HFF-Myc (cell line): Measurements from ENCODE around the gene PREB.

Source experiments
- DNase-seq: peaks from one replicate; pipeline ENCODE4 v3.0.0-alpha.2; 2011; ENCODE audit warnings: low read depth; ENCODE audit errors: extremely low read depth
- H3K4me3 ChIP-seq: replicated peaks from 2 replicates; pipeline ENCODE4 v1.5.1; 2011; ENCODE audit warnings: low read depth, mild to moderate bottlenecking, control low read depth, low read length
- CTCF ChIP-seq: IDR thresholded peaks from 2 replicates; pipeline ENCODE4 v1.5.1; 2012; ENCODE audit warnings: mild to moderate bottlenecking, low read depth, low read length, control low read depth; ENCODE audit errors: missing control alignments

PREB gene

GRCh38 chr2:27102329-27102728 lies 32.1 kb downstream of the PREB start:
- TF ChIP-seq CTCF = no peak
- DNase-seq = no peak

GRCh38 chr2:27100036-27100435 lies 34.4 kb downstream of the PREB start:
- DNase-seq = no peak
- no peak overlapping the region for H3K4me3 ChIP-seq
- TF ChIP-seq CTCF = no peak

More at GRCh38 chr2:27102329-27102728, 32.1 kb downstream of the PREB start:
- H3K4me3 ChIP-seq = no peak overlapping the region

- TF ChIP-seq CTCF = no peak
- no peak overlapping the region for H3K4me3 ChIP-seq
- DNase-seq = no peak
Observed at GRCh38 chr2:27099334-27099955, 35.0 kb downstream of the PREB start.

- no peak for DNase-seq
- TF ChIP-seq CTCF = no peak
- H3K4me3 ChIP-seq = no peak overlapping the region
Observed at GRCh38 chr2:27097341-27097740, 37.1 kb downstream of the PREB start.

- no peak for TF ChIP-seq CTCF
- no peak for DNase-seq
- no peak overlapping the region for H3K4me3 ChIP-seq
Observed at GRCh38 chr2:27096748-27097297, 37.6 kb downstream of the PREB start.

- no peak for TF ChIP-seq CTCF
- H3K4me3 ChIP-seq = no peak overlapping the region
- DNase-seq = no peak
Observed at GRCh38 chr2:27095745-27096651, 38.4 kb downstream of the PREB start.
